Stimulated activated CD4-positive, alpha-beta T cell treated with anti-CD3 and anti-CD28 coated beads, TNF-alpha, amount 100 ng/mL, for 24 hours (primary cell): Measurements from ENCODE around the gene MYCBPAP.

Source experiments
- DNase-seq, 3 experiments: peaks; one replicate each; pipeline ENCODE4 v3.0.0-alpha.2; 2020; ENCODE audit warnings: low read depth in 3 of 3

Gene MYCBPAP

DNA sequence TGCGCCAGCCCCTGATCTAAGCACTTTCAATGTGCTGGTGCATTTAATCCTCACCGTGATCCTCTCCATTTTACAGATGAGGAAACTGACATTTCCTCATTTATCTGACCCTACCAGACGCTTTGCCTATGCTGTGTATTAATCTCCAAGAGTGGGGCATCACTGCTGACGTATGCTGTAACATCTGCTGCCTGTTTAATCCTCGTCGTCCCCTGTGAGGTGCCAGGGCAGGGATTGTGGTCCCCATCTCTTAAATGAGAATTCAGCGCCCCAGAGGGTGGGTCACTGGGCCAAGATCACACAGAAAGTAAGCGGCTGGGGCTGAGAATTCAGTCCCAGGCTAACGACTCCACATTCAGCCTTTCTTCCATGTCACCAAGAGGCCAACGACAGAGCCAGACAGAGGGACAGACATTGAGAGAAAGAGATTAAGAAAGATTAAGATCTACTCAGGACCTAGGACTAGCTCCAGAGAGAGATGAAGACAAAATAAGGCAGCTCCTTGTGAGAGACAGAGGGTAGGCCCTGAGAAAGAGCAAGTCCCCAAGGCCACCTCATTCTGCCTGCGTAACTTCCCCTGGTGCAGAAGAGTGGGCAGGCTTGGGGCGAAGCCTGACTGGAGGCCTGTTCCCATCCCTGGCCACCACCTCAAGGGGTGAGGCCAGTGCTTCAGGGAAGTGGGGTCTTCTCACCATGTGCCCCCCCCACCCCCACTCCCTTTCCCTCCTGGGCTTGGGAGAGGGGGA lies 65.8 kb downstream of the MYCBPAP start:
- DNase-seq = no peak

GRCh38 chr17:50575581-50576210 lies 67.5 kb downstream of the MYCBPAP start:
- DNase-seq = no peak

DNA sequence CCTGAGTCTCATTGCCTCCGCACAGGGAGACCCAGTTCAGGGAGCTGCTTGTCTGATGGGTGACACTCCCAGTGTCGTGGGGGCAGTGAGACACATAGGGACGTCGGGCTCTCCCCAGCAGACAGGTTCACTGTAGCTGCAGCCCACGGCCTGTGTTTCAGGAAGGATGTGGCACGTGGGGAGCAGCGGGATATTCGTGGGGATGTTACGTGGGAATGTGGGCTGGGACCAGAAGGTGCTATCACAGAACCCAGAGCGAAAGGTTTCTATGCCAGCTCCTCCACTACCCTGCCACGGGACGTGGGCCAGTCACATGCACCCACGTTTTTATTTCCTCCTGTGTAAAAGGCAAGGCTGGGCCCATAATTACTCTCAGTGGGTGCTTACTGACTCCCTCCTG lies 68.6 kb downstream of the MYCBPAP start:
- no peak for DNase-seq

- no peak for DNase-seq
Observed at GRCh38 chr17:50577451-50577954, 69.3 kb downstream of the MYCBPAP start.

DNA sequence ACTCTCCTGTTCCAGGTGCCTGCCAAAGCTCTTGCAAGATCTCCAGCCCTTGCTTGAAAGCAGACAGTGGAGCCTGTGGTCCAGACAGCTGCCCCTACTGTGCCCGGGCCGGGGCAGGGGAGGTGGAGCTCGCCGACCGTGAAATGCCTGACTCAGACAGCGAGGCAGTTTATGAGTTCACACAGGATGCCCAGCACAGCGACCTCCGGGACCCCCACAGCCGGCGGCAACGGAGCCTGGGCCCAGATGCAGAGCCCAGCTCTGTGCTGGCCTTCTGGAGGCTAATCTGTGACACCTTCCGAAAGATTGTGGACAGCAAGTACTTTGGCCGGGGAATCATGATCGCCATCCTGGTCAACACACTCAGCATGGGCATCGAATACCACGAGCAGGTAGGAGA lies 69.9 kb downstream of the MYCBPAP start:
- DNase-seq = no peak

GRCh38 chr17:50579399-50579798 lies 71.2 kb downstream of the MYCBPAP start:
- DNase-seq = no peak

- no peak for DNase-seq
Observed at GRCh38 chr17:50580646-50581045, 72.4 kb downstream of the MYCBPAP start.
